ENCODE measurements around the gene OR11A1. TPM values are rescaled to one million over a fixed set of nuclear protein-coding genes. Genes with fewer than 3 reads are reported as not detected.

Gene OR11A1
- total RNA-seq, 1 experiment from 2014 or later = not detected

- Histone ChIP-seq H3K4ac (ENCODE audit: low read depth, low read length) (no peak overlapping the region), H3K56ac (ENCODE audit: insufficient read length, low read depth, low read length) (no peak overlapping the region), H3K9me3 (ENCODE audit: control insufficient read depth, low read depth, low read length) (no peaks in the 10 kb centered on the region), H2BK5ac (ENCODE audit: insufficient read length, low read length) (no peak overlapping the region), H3K79me1 (ENCODE audit: insufficient read depth, low read depth, low read length, poor library complexity, severe bottlenecking) (no peaks in the 10 kb centered on the region), H3K27ac (ENCODE audit: insufficient read length, low read depth, low read length) (no peak overlapping the region), H2BK12ac (ENCODE audit: insufficient read length, low read depth, low read length) (no peak overlapping the region), H3K18ac (ENCODE audit: insufficient read length, low read depth, low read length) (no peak overlapping the region), H4K91ac (ENCODE audit: insufficient read length, low read depth, low read length) (no peak overlapping the region), H3K23ac (ENCODE audit: insufficient read length, low read depth, low read length) (no peak overlapping the region), H2AK5ac (ENCODE audit: insufficient read length, low read length) (no peak overlapping the region), H3K4me2 (ENCODE audit: insufficient read depth, insufficient read length, low read length) (no peak overlapping the region), H2BK120ac (ENCODE audit: low read depth, low read length, poor library complexity, severe bottlenecking) (no peak overlapping the region), H3K9ac (ENCODE audit: extremely low read depth, insufficient read length, low read length) (no peak overlapping the region), H4K20me1 (ENCODE audit: control insufficient read depth, insufficient read depth, insufficient read length) (no peaks in the 10 kb centered on the region), H3K4me1 (ENCODE audit: insufficient read depth, low read length) (no peaks in the 10 kb centered on the region), H3K79me2 (ENCODE audit: insufficient read depth, low read length) (no peaks in the 10 kb centered on the region), H2BK20ac (ENCODE audit: low read depth, low read length, poor library complexity, severe bottlenecking) (no peak overlapping the region), H3K23me2 (ENCODE audit: insufficient read length, low read depth, low read length, poor library complexity, severe bottlenecking) (no peaks in the 10 kb centered on the region), H3T11ph (ENCODE audit: low read length) (no peak overlapping the region), H2BK15ac (ENCODE audit: low read depth, low read length) (no peak overlapping the region), H4K5ac (ENCODE audit: insufficient read length, low read depth, low read length) (no peak overlapping the region), H4K8ac (replicated peaks; ENCODE audit: insufficient read length, low read depth, low read length) (no peak overlapping the region), H3K27me3 (ENCODE audit: insufficient read depth, low read length) (no peaks in the 10 kb centered on the region), H2AFZ (ENCODE audit: low read length) (no peak overlapping the region), H3K14ac (ENCODE audit: insufficient read depth, low read length) (no peak overlapping the region)
- no peaks in the 10 kb centered on the region for H3K4me1 Mint-ChIP-seq
- H3K36me3 Mint-ChIP-seq (ENCODE audit: insufficient read depth in 1 of 3, low read depth in 3 of 3) = no peaks in the 10 kb centered on the region
- H3K27me3 Mint-ChIP-seq (ENCODE audit: low read depth) = peaks cover 6% of the 10 kb centered on the region
- no peak overlapping the region for H3K4me3 Mint-ChIP-seq
- DNase-seq = no peak
- TF ChIP-seq, protein P1, sequence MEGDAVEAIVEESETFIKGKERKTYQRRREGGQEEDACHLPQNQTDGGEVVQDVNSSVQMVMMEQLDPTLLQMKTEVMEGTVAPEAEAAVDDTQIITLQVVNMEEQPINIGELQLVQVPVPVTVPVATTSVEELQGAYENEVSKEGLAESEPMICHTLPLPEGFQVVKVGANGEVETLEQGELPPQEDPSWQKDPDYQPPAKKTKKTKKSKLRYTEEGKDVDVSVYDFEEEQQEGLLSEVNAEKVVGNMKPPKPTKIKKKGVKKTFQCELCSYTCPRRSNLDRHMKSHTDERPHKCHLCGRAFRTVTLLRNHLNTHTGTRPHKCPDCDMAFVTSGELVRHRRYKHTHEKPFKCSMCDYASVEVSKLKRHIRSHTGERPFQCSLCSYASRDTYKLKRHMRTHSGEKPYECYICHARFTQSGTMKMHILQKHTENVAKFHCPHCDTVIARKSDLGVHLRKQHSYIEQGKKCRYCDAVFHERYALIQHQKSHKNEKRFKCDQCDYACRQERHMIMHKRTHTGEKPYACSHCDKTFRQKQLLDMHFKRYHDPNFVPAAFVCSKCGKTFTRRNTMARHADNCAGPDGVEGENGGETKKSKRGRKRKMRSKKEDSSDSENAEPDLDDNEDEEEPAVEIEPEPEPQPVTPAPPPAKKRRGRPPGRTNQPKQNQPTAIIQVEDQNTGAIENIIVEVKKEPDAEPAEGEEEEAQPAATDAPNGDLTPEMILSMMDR (conservative IDR thresholded peaks at IDR 0.05) = no peak
- H3K9me3 Mint-ChIP-seq = no peaks in the 10 kb centered on the region; a peak in 1 of 5 replicates
- WGBS (ENCODE audit: extremely low coverage, insufficient read length, low lambda C conversion rate) = no CpG with 5 or more reads among the region's 8 CpGs
- H3K27ac Mint-ChIP-seq = peak overlapping the region in 1 of 3 experiments; percentile 71; a peak in 1 of 7 replicates
These were observed 43.7 kb upstream of the OR11A1 start for GRCh38 chr6:29500594-29500993.
